Mammary epithelial cell (primary cell): ENCODE data around the gene CHMP4A.

Source experiments
- CTCF ChIP-seq, 2 donors: IDR thresholded peaks in 1 of 2; conservative IDR thresholded peaks in 1 of 2; 2 replicates each; pipeline ENCODE4 v1.5.1; 2011 to 2012; ENCODE audit warnings: inconsistent platforms in 2 of 2, low read length in 2 of 2, mild to moderate bottlenecking in 2 of 2, control low read depth in 1 of 2, low read depth in 1 of 2; ENCODE audit not compliant: insufficient read depth in 1 of 2; ENCODE audit errors: extremely low read depth in 1 of 2
- EZH2 ChIP-seq: IDR thresholded peaks from 2 replicates; pipeline ENCODE4 v1.6.1; 2012; ENCODE audit warnings: low read length, inconsistent platforms, borderline replicate concordance

- TF ChIP-seq CTCF (conservative IDR thresholded peaks at IDR 0.05 in 1 of 2, IDR thresholded peaks at IDR 0.05 in 1 of 2; ENCODE audit: extremely low read depth in 1 of 2, insufficient read depth in 1 of 2, low read depth in 1 of 2, low read length in 2 of 2) (no peak), EZH2 (no peak)
Measured at GRCh38 chr14:24258119-24258518, 44.8 kb upstream of the CHMP4A start.
